NCI-H510A (cell line): Measurements from ENCODE around the gene HIVEP3.

Source experiments
- DNase-seq: peaks from one replicate; lab custom pipeline; 2025; lab: John Stamatoyannopoulos, UW

The HIVEP3 gene

GRCh38 chr1:41920658-41921057, 1.9 kb upstream of the HIVEP3 start:
- no peak for DNase-seq

- DNase-seq: peak; percentile 81
Measured at GRCh38 chr1:41919764-41920397, 1.2 kb upstream of the HIVEP3 start.

DNA sequence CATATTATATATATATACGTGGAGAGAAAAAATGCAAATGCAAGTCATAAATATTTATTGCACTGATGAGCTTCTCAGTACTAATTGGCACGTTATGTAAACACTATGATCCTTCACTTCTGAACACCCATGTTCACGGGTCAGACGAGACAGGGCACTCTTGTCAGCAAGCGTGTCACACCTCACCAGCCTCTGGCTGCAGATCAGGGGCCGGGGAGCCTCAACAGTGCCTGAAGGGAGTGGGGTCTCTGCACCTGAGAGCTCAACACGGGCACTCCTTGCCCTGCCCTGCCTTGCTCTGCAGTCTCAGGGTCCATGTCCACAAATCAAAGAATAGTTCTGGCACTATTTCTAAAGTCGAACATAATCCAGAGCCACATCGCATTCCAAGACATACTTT, 409 bp upstream of the HIVEP3 start:
- DNase-seq: no peak

DNA sequence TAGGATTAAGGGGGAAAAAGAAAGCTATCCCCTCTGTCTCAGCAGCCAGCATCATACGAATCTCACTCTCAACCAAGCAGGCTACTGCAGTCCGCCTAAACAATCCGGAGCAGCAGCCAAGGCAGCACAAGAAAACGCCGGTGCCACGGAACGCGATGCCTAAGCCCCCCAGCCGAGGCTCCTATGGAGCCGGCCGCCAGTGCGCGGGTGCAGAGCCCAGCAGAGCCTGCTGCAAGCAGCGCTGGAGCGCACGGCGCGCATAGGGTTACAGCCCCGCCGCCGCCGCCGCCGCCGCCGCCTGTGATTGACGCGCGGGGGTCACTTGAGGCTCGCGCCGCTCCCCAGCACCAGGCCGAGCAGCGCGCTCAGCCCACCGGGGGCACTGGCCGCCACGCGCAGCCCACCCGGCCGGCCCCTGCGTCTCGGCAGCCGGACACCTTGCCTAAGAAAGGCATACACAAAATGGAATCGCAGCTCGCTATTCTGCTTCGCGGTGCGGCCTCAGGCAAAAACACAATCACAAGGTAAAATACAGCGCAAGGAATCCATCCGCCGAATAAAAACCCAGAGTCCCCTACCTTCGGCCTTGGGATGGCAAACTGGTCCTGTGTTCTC, 780 bp downstream of the HIVEP3 start:
- DNase-seq: peak; percentile 63

GRCh38 chr1:41917076-41917475, 1.6 kb downstream of the HIVEP3 start:
- no peak for DNase-seq

GRCh38 chr1:41915786-41916571, 2.7 kb downstream of the HIVEP3 start:
- peak; percentile 31 for DNase-seq

- no peak for DNase-seq
Measured at GRCh38 chr1:41914516-41914915, 4.2 kb downstream of the HIVEP3 start.

GRCh38 chr1:41913014-41913413, 5.7 kb downstream of the HIVEP3 start:
- peak; percentile 56 for DNase-seq

DNA sequence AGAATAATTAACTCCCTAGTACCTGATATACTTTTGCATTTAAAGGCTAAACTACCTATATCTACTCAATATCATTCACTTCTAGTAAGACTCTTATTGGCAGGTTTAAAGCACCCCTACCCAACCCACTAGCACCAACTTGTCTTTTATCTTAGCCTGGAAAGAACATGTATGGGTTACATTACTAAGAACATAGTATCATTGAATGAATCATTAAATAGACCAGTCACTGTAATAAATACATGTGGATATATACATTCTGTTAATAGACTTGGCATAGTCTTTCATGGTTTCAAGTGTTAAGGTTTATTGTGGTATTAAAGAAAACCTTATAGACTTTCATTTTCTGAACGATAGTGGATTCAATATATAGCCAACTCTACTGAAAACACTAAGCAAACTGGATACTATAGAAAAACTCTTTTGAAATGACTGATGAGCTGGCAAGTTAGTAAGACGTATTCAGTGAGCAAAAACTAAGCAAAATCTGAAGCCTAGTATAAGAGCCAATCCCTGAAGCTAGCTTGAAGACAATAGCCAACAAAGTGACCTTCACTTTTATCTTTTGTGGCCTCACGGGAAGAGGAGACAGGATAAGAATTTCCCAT, 10.3 kb downstream of the HIVEP3 start:
- DNase-seq: no peak

DNA sequence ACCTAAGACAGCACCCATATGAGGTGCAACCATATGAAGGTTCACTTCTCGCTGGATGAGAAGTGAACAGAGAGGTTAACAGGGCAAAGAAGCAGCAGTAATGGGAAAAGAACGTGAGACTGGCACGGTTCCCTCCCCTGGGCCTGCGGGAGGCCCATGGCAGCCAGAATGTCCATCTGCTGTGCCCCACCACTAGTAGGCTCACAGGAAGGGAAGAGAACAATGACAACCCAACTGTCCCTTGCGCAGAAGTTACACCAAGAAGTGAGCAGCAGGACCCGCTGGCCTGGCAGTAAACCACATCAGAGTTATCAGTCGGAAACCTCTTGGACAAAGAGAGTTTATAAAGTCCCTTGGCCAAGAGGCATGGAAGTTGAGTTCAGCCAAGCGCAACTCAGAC, 11.3 kb downstream of the HIVEP3 start:
- no peak for DNase-seq

DNA sequence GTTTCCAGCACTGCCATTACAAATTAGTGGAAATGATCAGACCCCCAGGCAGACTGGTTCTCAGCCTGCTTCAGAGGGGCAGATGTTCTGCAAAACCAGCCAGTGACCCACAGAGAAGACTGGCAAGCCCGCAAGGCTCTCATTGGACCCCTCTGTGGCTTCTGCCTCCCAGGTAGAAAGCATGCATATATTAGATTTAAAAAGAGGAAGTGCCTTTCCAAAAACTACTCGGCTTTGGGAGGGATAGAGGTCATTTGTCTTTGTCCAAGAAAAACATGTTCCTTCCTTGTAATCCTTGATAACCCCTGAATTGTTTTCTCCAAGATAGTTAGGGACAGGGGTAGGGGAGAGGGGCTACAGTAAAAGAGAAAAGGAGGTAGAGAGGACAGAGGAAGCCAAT, 11.8 kb downstream of the HIVEP3 start:
- no peak for DNase-seq

DNA sequence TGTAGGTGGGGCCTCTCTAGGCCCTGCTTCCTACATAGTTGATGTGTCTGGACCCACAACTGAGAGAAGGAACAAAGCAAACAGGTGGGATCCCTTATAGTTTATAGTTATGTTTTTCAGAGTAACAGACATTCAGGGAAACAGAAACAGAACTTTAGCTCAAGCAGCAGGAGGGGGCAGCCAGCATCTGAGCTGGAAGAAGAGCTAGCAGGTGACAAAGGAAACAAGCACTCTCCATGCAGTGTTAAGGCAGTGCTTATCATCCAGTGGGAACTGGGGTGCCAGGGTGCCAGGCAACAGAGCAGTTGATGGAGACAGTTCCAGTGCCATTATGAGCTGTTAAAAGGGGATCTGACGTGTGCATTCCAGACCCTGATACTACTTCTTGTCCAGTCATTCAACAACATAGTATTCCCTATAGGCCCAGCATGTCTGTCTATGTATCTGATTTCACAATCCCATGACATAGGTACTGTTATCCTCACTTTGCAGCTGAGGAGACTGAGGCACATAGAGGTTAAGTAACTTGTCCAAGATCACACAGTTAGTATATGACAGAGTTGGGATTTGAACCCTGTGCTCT, 13.5 kb downstream of the HIVEP3 start:
- DNase-seq: no peak

GRCh38 chr1:41902664-41903063, 16.1 kb downstream of the HIVEP3 start:
- no peak for DNase-seq

- DNase-seq: no peak
Measured at GRCh38 chr1:41902159-41902577, 16.6 kb downstream of the HIVEP3 start.

DNA sequence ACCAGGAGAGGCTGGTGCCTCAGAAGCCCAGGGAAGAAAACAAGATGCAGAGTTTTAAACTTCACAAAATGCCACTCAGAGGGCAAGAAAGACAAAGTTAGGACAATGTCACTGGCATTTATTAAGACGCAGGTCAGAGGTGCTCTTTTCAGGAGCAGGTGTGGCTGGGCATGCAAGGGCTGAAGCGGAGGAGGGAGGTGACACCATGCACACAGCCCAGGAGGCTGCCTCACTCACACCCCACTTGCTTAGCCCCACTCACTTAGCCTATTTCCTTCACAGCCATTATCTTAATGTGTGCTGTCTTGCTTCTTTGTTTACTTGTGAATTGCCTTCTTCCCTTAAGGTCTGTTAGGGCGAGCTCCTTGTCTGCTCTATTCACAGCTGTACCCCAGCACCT, 17.2 kb downstream of the HIVEP3 start:
- DNase-seq: no peak

GRCh38 chr1:41900603-41901444, 17.9 kb downstream of the HIVEP3 start:
- DNase-seq: no peak

DNA sequence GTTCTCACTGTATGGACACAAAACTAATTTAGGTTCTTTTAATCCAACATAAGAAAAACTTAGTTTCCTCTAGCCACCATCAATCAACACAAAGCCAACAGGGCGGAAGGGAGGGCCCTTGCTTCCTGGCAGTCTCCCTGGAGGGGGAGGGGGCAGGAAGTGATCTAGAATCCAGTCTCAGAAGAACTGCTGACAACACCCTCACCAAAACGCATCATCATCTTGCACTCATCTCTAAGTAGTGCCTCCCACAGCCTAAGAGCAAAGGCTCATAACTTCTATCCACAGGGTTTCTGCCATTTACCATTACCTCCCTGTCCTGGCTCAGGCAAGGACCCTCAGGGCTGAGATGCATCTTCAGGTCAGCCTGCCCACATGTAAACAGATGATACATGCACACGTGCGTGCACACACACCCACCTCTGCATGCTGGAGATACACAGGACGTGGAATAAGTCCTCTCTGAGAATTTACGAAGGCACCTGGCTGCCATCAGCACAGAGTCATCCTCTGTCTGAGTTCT, 20.5 kb downstream of the HIVEP3 start:
- no peak for DNase-seq

DNA sequence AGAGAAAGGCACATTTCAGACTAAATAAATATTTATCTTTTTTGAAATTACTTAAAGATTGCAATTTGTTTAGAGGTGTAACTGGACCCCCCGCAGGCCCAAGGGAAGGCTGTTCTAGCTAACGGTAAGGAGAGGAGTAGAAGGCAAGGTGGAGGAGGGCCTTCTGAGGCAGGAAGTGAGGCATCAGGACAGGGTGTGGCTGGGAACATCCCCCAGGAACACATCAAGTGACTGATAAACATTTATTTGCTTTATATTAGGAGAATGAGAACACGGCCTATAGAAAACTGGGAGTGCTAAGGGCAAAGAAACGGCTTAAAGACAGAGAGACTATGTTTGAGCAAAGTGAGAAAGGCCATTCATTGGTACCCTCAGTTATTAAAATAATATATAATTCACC, 23.2 kb downstream of the HIVEP3 start:
- no peak for DNase-seq

DNA sequence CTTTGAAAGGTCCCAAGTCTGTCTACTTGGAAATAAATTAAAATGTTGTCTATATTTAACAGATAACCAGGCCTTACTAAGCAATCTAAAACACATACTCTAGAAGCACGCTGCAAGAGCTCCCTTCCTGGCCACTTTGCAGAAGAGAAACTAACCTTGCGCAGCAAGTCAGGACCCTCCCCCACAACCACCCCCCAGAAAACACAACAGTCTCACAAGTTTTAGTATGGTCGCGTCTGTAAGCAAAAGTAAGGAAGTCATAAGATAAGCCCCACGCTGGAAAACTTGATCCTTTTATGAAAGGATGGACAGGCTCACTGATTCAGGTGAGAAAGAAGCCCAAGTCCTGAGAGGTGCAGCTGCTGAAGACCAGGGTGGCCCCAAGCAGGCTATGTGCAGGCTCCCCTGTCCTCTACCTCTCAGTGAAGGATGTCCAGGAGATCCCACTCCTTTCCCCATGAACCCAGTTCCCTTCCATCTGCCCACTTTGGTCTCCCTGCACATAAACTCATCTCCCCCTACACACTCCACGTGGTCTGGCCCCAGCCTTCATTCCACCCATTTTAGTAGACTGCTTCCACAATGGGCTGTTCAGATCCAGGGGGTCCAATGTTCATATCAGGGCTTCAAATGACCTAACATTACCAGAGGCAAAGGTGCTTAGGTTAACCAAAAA, 23.8 kb downstream of the HIVEP3 start:
- no peak for DNase-seq

- DNase-seq: no peak
Measured at GRCh38 chr1:41894101-41894807, 24.5 kb downstream of the HIVEP3 start.
